Adrenal gland (tissue), 12 donors: Measurements from ENCODE around the gene UMOD. TPM values are rescaled to one million over a fixed set of nuclear protein-coding genes. Genes with fewer than 3 reads are reported as not detected.
A peak's percentile ranks its signal among the peaks of the same experiment; 100 is the strongest.

Experiments used
- DNase-seq, 7 donors: peaks; one replicate each; pipeline ENCODE4 v3.0.0-alpha.2; 2019 to 2020
- H3K27ac ChIP-seq, 5 donors: fragments of 200-600 bp; sonication (generic) in 4 of 5; 1 replicate in 3 of 5; 2 replicates in 2 of 5; pipeline versions ENCODE4 v1.5.1 to v1.8.0; 2016 to 2020; ENCODE audit warnings: mild to moderate bottlenecking in 1 of 5
- H3K27me3 ChIP-seq: fragments of 200-600 bp; 2 replicates; pipeline ENCODE4 v1.8.0; 2021
- H3K36me3 ChIP-seq, 2 donors: fragments of 200-600 bp; replicated peaks in 1 of 2; 1 replicate in 1 of 2; 2 replicates in 1 of 2; pipeline versions ENCODE4 v1.5.1 to v1.8.0; 2018 to 2022
- H3K4me1 ChIP-seq, 2 donors: fragments of 200-600 bp; replicated peaks in 1 of 2; 1 replicate in 1 of 2; 2 replicates in 1 of 2; pipeline versions ENCODE4 v1.5.1 to v1.8.0; 2018 to 2021
- H3K4me3 ChIP-seq, 4 donors: fragments of 200-600 bp; sonication (generic) in 3 of 4; one replicate each; pipeline ENCODE4 v1.5.1; 2016 to 2018
- H3K9me3 ChIP-seq, 3 donors: fragments of 200-600 bp; sonication (generic) in 1 of 3; replicated peaks in 1 of 3; 1 replicate in 2 of 3; 2 replicates in 1 of 3; pipeline versions ENCODE4 v1.5.1 to v1.8.0; 2016 to 2021
- CTCF ChIP-seq, 6 experiments: fragments of 450-650 bp in 4 of 6; fragments of 200-600 bp in 2 of 6; sonication (generic) in 1 of 6; IDR thresholded peaks; 1 replicate in 5 of 6; 2 replicates in 1 of 6; pipeline versions ENCODE4 v1.5.1 to v1.8.0; 2016 to 2021; ENCODE audit warnings: antibody characterized with exemption in 6 of 6, mild to moderate bottlenecking in 2 of 6, moderate library complexity in 1 of 6
- POLR2A ChIP-seq, 2 donors: fragments of 450-650 bp; IDR thresholded peaks; one replicate each; pipeline ENCODE4 v1.6.1; 2017; ENCODE audit warnings: antibody characterized with exemption in 2 of 2, mild to moderate bottlenecking in 2 of 2, moderate library complexity in 1 of 2
- WGBS, 4 donors: extraction: QIAGEN DNeasy Blood & Tissue Kit in 2 of 4; methylation state at CpG; one replicate each; pipeline versions ENCODE4 v1.1.5 to v1.1.7; 2013 to 2017; 5-methylcytosine and 5-hydroxymethylcytosine counted together
- intact Hi-C, 2 donors: fragments of 100-400 bp; cut with DNase I; formaldehyde crosslinking; loops; one replicate each; pipeline versions ENCODE4 v1.14.1 to v1.15.0; 2022 to 2023
- polyA plus RNA-seq, 3 donors: library from polyadenylated mRNA; stranded (reverse); fragments of 200-250 nt in 2 of 3; fragments of 350-450 nt in 1 of 3; fragmentation: Illumina TruSeq in 1 of 3; extraction: RNeasy Lipid Tissue Mini Kit (QIAGEN cat#74804) in 1 of 3; gene quantifications; one replicate each; pipeline ENCODE4 v1.2.3, GENCODE V29; 2013 to 2014
- total RNA-seq, 9 donors: library from RNA; depleted of rRNA in 4 of 9; stranded (reverse); fragments of >200 nt in 4 of 9; fragments of 120-200 nt in 1 of 9; fragmentation: NEBNext Ultra II Directional in 1 of 9; extraction: Animal tissue kit (Norgen Biotek cat#: 25700) in 1 of 9; gene quantifications; one replicate each; pipeline versions ENCODE4 v1.1.0 to v1.2.4, GENCODE V29; 2013 to 2023
- donor health status: healthy with polysubstance abuse.
- donor health status: Bipolar disorder and iron deficiency.
- donor health status: DM: yes; HTN: yes; CAD: no.
- donor health status: DM: no; HTN: no; CAD: no.
- donor health status: DM: no; HTN: no; CAD: no.
- donor health status: DM: yes; HTN: yes; CAD: no.

UMOD gene
- total and polyA plus RNA-seq, 12 donors = not detected

GRCh38 chr16:20393801-20394577 is 41.5 kb upstream of the UMOD start:
- Histone ChIP-seq H3K4me3 (no peak overlapping the region), H3K4me1 (no peaks in the 10 kb centered on the region), H3K36me3 (no peaks in the 10 kb centered on the region), H3K27ac (peak overlapping the region in 1 of 5 donors; percentile 30), H3K27me3 (no peaks in the 10 kb centered on the region), H3K9me3 (no peaks in the 10 kb centered on the region)
- TF ChIP-seq CTCF (IDR thresholded peaks at IDR 0.05) = no peak
- TF ChIP-seq POLR2A (IDR thresholded peaks at IDR 0.05) = no peak
- WGBS, 4 donors = 43 to 59% (median 46%) methylated on average over 2 of the region's 2 CpGs
- peak in 4 of 7 donors; percentile 29 to 64 (median 38) for DNase-seq
- intact Hi-C loops = no loop called here

DNA sequence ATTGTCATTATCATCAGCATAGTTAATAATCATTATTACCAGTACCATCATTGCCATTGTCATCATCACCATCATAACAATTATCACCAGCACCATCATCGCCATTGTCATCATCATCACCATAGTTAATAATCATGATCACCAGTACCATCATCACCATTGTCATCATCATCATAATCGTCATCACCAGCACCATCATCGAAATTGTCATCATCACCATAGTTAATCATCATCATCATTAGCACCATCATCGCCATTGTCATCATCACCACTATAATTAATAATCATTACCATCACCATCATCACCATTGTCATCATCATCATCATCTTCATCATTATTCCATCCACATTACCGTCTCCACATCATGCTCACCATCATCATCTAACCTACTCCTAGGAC is 38.5 kb upstream of the UMOD start:
- no peak for DNase-seq
- H3K4me1 ChIP-seq = peaks cover 0 to 2% of the 10 kb centered on the region in 2 donors
- no peak for TF ChIP-seq CTCF (IDR thresholded peaks at IDR 0.05)
- no peak for TF ChIP-seq POLR2A (IDR thresholded peaks at IDR 0.05)
- H3K9me3 ChIP-seq = no peaks in the 10 kb centered on the region
- H3K27me3 ChIP-seq = no peaks in the 10 kb centered on the region
- no peak overlapping the region for H3K27ac ChIP-seq
- intact Hi-C loops = no loop called here
- WGBS, 4 donors = 84 to 93% (median 88%) methylated on average over 5 of the region's 5 CpGs
- no peaks in the 10 kb centered on the region for H3K36me3 ChIP-seq
- no peak overlapping the region for H3K4me3 ChIP-seq

DNA sequence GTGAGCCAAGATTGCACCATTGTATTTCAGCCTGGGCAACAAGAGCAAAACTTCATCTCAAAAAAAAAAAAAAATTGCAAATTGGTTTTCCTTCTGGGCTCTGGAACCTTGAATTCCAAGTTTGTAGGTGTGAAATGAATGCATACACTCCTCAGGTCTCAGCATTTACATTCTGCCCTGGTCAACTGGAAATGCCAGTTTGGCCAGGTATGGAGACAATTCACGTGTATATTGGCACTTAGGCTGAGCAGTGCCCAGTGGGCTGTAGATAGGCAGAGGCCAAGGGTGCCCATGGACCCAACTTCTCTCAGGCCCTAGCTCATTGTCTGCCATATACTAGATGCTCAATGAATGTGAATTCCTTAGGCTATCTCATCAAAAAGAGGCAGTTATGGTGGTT is 36.3 kb upstream of the UMOD start:
- no peaks in the 10 kb centered on the region for H3K36me3 ChIP-seq
- H3K27ac ChIP-seq = no peak overlapping the region
- no peaks in the 10 kb centered on the region for H3K9me3 ChIP-seq
- TF ChIP-seq CTCF (IDR thresholded peaks at IDR 0.05) = no peak
- TF ChIP-seq POLR2A (IDR thresholded peaks at IDR 0.05) = no peak
- 50 to 75% (median 64%) methylated on average over 1 of the region's 1 CpG for WGBS, 4 donors
- intact Hi-C loops = no loop called here
- H3K27me3 ChIP-seq = no peaks in the 10 kb centered on the region
- H3K4me3 ChIP-seq = no peak overlapping the region
- peaks cover 0 to 5% of the 10 kb centered on the region in 2 donors for H3K4me1 ChIP-seq
- DNase-seq = no peak

- intact Hi-C loops = no loop called here
- no peak for DNase-seq
Observed at GRCh38 chr16:20387978-20388377, 35.5 kb upstream of the UMOD start.

More at GRCh38 chr16:20387978-20388377, 35.5 kb upstream of the UMOD start:
- no peak for TF ChIP-seq POLR2A (IDR thresholded peaks at IDR 0.05)
- no peak for TF ChIP-seq CTCF (IDR thresholded peaks at IDR 0.05)
- Histone ChIP-seq H3K36me3 (no peaks in the 10 kb centered on the region), H3K4me3 (no peak overlapping the region), H3K9me3 (no peaks in the 10 kb centered on the region), H3K27me3 (no peaks in the 10 kb centered on the region), H3K27ac (no peak overlapping the region), H3K4me1 (peaks cover 0 to 5% of the 10 kb centered on the region in 2 donors)
- 81 to 91% (median 88%) methylated on average over 3 of the region's 3 CpGs for WGBS, 4 donors
